AG10803 (cell line): Measurements from ENCODE around the gene CYTH3.

Experiments used
- DNase-seq: peaks from one replicate; pipeline ENCODE4 v3.0.0; 2010; ENCODE audit warnings: low read depth
- H3K4me3 ChIP-seq: 2 replicates; pipeline ENCODE4 v1.5.1; 2011; ENCODE audit warnings: mild to moderate bottlenecking, low read length, control low read depth
- CTCF ChIP-seq: conservative IDR thresholded peaks from 2 replicates; pipeline ENCODE4 v1.5.1; 2011; ENCODE audit warnings: mild to moderate bottlenecking, low read length, control low read depth, inconsistent platforms

The CYTH3 gene

DNA sequence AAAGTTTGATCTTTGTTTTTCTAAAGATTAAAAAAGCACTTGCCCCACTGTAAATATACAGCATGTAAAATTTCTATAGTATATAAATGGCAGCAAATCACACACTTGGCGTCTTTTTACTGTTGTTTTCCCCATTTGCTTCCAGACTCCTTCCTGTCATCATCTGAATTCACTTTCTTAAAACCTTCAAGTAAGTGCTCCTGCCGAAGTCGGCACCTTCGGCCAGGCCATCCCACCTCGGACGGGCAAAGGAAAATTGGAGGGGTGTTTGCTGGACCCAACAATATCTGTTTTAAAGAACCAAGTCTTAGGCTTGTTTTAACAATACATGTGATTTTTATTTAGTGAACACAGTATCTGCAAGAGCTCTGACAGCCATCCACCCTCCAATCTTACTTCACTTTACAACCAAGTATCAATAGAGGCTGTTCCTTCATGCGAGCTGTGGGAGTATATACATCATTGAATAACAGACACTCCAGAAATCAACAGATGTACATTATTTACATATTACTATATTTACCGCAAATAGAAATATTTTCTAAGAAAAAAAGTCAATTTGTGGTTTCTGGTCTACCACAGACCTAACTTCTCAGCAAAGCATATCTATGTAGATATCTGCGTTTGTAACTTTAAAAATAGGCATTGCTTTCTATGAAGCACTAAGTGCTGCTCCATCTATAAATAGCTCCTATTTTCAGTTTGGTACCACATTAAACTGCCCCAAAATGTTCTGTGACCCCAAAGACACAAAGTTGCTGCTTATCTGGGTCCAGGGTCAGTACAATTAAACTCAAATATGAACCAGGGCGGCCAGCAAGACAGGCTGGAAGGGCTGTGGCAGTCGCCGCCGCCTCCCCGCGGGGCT, 110.7 kb downstream of the CYTH3 start:
- DNase-seq: no peak
- no peak for TF ChIP-seq CTCF
- H3K4me3 ChIP-seq: no peak overlapping the region

DNA sequence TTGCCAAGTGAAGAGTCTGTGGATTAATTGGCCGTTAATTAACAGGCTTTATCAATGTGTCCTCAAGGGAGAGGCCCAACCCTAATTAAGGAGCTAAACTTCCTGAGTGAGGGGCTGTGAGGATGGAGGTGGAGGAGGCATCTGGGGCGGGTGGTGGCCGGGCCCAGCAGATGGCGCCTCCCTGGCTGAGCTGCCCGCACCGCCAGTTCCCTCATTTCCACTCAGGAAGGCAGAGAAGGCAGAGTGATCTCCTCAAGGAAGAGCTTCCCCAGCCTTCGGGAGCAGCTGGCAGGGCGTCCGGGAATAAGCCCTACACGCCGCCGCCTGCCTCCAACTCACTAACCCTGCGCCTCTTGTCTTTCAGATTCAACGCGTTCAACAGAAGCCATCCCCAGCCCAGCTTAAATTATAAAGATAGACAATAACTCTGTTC, 112.2 kb downstream of the CYTH3 start:
- H3K4me3 ChIP-seq: no peak overlapping the region
- peak; percentile 79 for TF ChIP-seq CTCF
- DNase-seq: peak; percentile 86

- no peak overlapping the region for H3K4me3 ChIP-seq
- no peak for DNase-seq
- TF ChIP-seq CTCF: no peak
These were observed 112.8 kb downstream of the CYTH3 start for GRCh38 chr7:6159524-6160031.

DNA sequence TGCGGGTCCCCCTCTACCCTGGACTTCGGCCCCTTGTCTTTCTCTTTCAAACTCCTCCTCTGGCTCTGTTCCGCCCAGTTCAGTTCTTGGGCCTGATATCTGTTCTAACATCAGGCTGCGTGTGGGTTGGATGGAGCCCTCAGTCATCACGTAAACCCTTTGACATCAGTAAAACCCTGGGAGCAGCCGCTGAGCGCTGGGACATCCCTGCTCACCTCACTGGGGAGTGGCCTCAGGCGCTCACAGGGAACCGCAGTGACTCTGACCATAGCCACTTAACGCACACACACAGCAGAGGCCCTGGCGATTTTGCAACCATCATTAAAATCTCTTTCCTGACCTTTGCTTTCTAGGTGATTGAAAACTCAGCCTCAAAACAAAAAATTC, 113.3 kb downstream of the CYTH3 start:
- no peak overlapping the region for H3K4me3 ChIP-seq
- no peak for TF ChIP-seq CTCF

GRCh38 chr7:6158424-6159096, 113.9 kb downstream of the CYTH3 start:
- TF ChIP-seq CTCF: no peak
- DNase-seq: no peak
- no peak overlapping the region for H3K4me3 ChIP-seq

More for the DNA sequence above, 113.3 kb downstream of the CYTH3 start:
- no peak for DNase-seq

DNA sequence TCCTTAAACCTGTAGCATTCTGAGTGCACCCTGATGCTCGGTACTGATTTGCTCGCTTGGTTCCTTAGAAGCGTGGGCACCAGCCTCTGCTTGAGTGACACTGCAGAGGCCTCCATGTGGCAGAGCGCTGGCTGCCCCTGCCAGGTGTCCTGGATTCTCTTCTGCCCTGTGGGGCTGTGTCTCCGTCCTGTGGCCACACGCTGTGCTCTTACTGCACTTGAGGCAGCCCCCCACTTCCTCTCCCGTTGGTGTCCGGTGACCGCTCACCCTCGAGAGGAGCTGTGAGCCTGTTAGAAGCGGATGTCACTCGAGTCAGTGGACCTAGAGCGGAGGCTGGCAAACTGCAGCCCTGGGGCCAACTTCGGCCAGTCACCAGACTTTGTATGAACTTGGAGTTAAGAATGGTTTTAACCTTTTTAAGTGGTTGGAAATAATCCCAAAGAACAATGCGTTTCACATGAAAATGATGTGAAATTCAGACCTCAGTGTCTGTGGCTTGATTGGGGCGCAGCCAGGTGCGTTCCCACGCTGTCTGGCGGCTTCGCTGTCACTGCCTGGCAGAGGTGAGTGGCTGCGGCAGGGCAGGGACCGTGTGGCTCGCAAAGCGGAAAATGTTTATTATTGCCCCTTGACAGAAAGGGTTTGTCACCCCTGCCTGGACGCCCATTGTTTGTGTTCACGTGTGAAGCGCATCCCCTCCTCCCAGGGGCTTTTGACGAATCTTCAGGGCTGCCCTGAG, 114.6 kb downstream of the CYTH3 start:
- no peak overlapping the region for H3K4me3 ChIP-seq
- TF ChIP-seq CTCF: no peak
- DNase-seq: no peak
